Measurements from ENCODE around the gene PRELID1. TPM values are rescaled to one million over a fixed set of nuclear protein-coding genes. Genes with fewer than 3 reads are reported as not detected.

PRELID1 gene
- polyA plus RNA-seq, 1 experiment = 245 TPM

DNA sequence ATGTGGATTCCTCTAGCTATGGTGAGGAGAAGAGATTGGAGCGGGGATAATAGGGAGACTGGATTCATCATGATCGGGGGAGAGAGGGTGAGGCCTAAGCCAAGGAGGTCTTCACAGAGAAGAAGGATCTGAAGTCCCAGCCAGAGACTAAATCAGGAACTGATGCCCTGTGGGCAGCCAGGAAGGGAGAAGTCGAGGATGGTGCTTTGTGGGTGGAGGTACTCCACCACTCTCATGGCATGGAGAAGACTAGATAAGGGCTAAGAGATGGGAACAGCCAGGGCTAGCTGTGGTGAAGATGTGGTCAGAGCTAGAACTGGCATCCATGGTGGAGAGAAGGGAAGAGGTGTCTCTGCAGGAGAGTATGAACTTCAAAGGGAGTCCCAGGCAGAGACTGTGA, 51.1 kb downstream of the PRELID1 start:
- Histone ChIP-seq H3K4me3 (ENCODE audit: low read depth, low read length) (no peak overlapping the region), H3K27me3 (ENCODE audit: control insufficient read depth, insufficient read depth, low read length) (peaks cover 5% of the 10 kb centered on the region), H3K36me3 (ENCODE audit: control insufficient read depth, insufficient read depth, low read length) (no peaks in the 10 kb centered on the region; the same call in 1 of the 2 replicates)
- TF ChIP-seq, protein P1, sequence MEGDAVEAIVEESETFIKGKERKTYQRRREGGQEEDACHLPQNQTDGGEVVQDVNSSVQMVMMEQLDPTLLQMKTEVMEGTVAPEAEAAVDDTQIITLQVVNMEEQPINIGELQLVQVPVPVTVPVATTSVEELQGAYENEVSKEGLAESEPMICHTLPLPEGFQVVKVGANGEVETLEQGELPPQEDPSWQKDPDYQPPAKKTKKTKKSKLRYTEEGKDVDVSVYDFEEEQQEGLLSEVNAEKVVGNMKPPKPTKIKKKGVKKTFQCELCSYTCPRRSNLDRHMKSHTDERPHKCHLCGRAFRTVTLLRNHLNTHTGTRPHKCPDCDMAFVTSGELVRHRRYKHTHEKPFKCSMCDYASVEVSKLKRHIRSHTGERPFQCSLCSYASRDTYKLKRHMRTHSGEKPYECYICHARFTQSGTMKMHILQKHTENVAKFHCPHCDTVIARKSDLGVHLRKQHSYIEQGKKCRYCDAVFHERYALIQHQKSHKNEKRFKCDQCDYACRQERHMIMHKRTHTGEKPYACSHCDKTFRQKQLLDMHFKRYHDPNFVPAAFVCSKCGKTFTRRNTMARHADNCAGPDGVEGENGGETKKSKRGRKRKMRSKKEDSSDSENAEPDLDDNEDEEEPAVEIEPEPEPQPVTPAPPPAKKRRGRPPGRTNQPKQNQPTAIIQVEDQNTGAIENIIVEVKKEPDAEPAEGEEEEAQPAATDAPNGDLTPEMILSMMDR (IDR thresholded peaks at IDR 0.05; ENCODE audit: insufficient read depth, low read depth, low read length) = no peak
- CTCF ChIA-PET = interaction anchor here (0.9 to 1.3 kb wide), 3 partner anchors 14 to 45 kb away, joined by 3 to 5 read pairs (median 3); no protein-coding TSS in a partner anchor
- DNase-seq (ENCODE audit: low read depth) = no peak
- POLR2A ChIA-PET = no interaction called here

DNA sequence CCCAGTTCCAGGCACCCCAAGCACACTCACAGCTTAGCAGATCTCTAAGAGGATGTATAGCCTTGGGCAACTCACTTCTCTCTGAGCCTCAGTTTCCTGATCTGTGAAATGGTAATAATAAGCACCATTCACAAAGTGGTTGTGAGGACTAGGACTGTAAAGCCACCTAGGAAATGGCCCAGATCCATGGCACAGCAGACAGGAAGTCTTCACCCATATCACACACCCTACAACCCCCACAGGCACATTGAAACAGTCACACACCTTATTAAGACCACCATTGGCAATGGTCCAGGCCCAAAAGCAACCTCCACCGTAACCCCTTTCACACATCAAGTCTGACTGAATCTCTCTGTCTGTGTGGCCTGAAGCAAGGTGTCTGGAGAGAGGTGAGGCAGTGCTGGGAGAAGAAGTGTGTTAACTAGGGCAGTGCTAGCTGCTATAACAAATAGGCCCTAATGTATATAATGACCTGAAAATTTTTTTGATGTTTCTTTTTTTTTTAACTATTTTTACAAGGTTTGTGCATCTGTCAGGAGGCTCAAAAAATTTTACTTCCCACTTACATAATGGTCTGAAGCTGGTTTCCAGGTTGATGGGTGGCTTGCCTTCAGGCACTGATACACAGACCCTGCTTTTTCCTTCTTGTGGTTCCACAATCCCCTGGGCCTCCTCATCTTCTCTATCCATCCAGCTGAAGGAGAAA, 51.7 kb downstream of the PRELID1 start:
- peaks cover 5% of the 10 kb centered on the region for H3K27me3 ChIP-seq (ENCODE audit: control insufficient read depth, insufficient read depth, low read length)
- H3K4me3 ChIP-seq (ENCODE audit: low read depth, low read length) = no peak overlapping the region
- DNase-seq (ENCODE audit: low read depth) = no peak
- ChIA-PET POLR2A (no interaction called here), CTCF (interaction anchor here (1.0 to 1.3 kb wide), 4 partner anchors 35 to 145 kb away, joined by 3 to 5 read pairs (median 3); no protein-coding TSS in a partner anchor)
- TF ChIP-seq, protein P1 (IDR thresholded peaks at IDR 0.05; ENCODE audit: insufficient read depth, low read depth, low read length) = no peak
- no peaks in the 10 kb centered on the region for H3K36me3 ChIP-seq (ENCODE audit: control insufficient read depth, insufficient read depth, low read length)

DNA sequence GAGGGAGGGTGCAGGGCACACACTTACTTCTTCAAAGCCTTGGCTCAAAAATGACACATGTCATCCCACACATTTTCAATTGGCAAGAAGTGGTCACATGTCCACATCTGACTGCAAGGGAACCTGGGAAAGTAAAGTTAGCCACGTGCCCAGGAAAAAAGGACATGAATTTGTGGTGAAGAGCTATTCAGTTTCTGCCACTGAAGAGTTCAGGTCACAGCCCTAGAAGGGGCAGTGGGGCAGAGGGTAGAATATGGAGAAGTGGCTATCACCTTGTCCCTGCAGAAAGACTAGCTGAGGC, 52.2 kb downstream of the PRELID1 start:
- Histone ChIP-seq H3K27me3 (ENCODE audit: control insufficient read depth, insufficient read depth, low read length) (peaks cover 5% of the 10 kb centered on the region), H3K36me3 (ENCODE audit: control insufficient read depth, insufficient read depth, low read length) (no peaks in the 10 kb centered on the region), H3K4me3 (ENCODE audit: low read depth, low read length) (no peak overlapping the region)
- DNase-seq (ENCODE audit: low read depth) = no peak
- TF ChIP-seq, protein P1 (IDR thresholded peaks at IDR 0.05; ENCODE audit: insufficient read depth, low read depth, low read length) = no peak
- POLR2A ChIA-PET = no interaction called here
- CTCF ChIA-PET = interaction anchor here (1.0 to 3.4 kb wide), 4 partner anchors 14 to 145 kb away, joined by 3 to 16 read pairs (median 3); no protein-coding TSS in a partner anchor

Other genes starting within 250 kb of the PRELID1 start
- gene FGFR4, start 216.9 kb upstream of the PRELID1 start, polyA plus RNA-seq (2011; rRNA removed) = 0.10 and 0.12 TPM in 2 replicates
- gene NSD1, start 170.0 kb upstream of the PRELID1 start, polyA plus RNA-seq (2011; rRNA removed) = 15.8 and 21.4 TPM in 2 replicates
- gene RAB24, start 80 bp upstream of the PRELID1 start, polyA plus RNA-seq (2011; rRNA removed) = 39.7 and 54.7 TPM in 2 replicates
- 11.8 and 18.1 TPM in 2 replicates for gene MXD3, start 8.1 kb downstream of the PRELID1 start, polyA plus RNA-seq (2011; rRNA removed)
- gene LMAN2, start 47.9 kb downstream of the PRELID1 start, polyA plus RNA-seq (2011; rRNA removed) = 228 and 248 TPM in 2 replicates
- gene RGS14, start 54.1 kb downstream of the PRELID1 start, polyA plus RNA-seq (2011; rRNA removed) = 4.1 and 6.0 TPM in 2 replicates
- gene SLC34A1, start 80.6 kb downstream of the PRELID1 start, polyA plus RNA-seq (2011; rRNA removed) = not detected in 2 replicates
- gene PFN3, start 96.9 kb downstream of the PRELID1 start, polyA plus RNA-seq (2011; rRNA removed) = not detected in 2 replicates
- 0.67 and 0.69 TPM in 2 replicates for gene F12, start 105.8 kb downstream of the PRELID1 start, polyA plus RNA-seq (2011; rRNA removed)
- 24.0 and 37.7 TPM in 2 replicates for gene GRK6, start 122.9 kb downstream of the PRELID1 start, polyA plus RNA-seq (2011; rRNA removed)
- 1.6 TPM in 2 replicates for gene PRR7, start 143.0 kb downstream of the PRELID1 start, polyA plus RNA-seq (2011; rRNA removed)
- 103 and 176 TPM in 2 replicates for gene DBN1, start 169.8 kb downstream of the PRELID1 start, polyA plus RNA-seq (2011; rRNA removed)
- gene PDLIM7, start 193.8 kb downstream of the PRELID1 start, polyA plus RNA-seq (2011; rRNA removed) = 344 and 624 TPM in 2 replicates
- 0.92 and 1.2 TPM in 2 replicates for gene DOK3, start 206.0 kb downstream of the PRELID1 start, polyA plus RNA-seq (2011; rRNA removed)
- 93.3 and 144 TPM in 2 replicates for gene DDX41, start 213.2 kb downstream of the PRELID1 start, polyA plus RNA-seq (2011; rRNA removed)